HG02884 (cell line): Measurements from ENCODE around the gene OVOL2.
"Not testable (repeated sequence)": the region's sequence is repeated elsewhere in the genome, so short reads cannot be mapped to it uniquely, and the experiment has no call there.

Source experiments
- ATAC-seq: cut with Tn5 transposase; IDR thresholded peaks from one replicate; pipeline ENCODE4 v1.9.1; 2021; ENCODE audit warnings: mild to moderate bottlenecking, moderate library complexity; ENCODE audit not compliant: unreplicated experiment

The OVOL2 gene

GRCh38 chr20:18057101-18057993 is at the start of gene OVOL2:
Gene OVOL2, minus strand, starts transcription at chr20:18057916. Its CDS starts 282 bp downstream, at chr20:18057634.
- ATAC-seq = no peak

GRCh38 chr20:18103497-18103896 is 45.8 kb upstream of the OVOL2 start:
- no peak for ATAC-seq

GRCh38 chr20:18101125-18101810 is 43.6 kb upstream of the OVOL2 start:
- ATAC-seq = no peak

GRCh38 chr20:18100569-18100968 is 42.9 kb upstream of the OVOL2 start:
- ATAC-seq = not testable (repeated sequence)

- ATAC-seq = no peak
Observed at GRCh38 chr20:18094191-18094590, 36.5 kb upstream of the OVOL2 start.

DNA sequence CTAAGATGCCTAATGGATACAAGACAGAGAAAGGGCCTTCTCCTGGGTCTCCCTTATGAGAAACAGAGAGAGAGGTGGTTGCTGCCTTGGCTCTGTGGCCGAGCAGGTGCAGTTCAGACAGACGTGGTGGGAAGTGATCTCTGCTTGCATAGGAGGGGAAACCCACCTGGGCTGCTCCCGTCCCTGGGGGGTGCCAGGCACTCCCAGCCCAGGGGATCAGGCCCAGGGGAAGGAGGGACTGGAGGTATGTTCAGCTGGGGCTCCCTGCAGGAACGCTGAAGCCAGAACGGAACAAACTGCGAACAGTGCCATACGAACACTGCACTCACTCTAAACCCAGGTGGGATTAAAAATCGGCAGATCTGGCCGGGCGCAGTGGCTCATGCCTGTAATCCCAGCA is 35.7 kb upstream of the OVOL2 start:
- ATAC-seq = no peak

- ATAC-seq = no peak
Observed at GRCh38 chr20:18092890-18093289, 35.2 kb upstream of the OVOL2 start.

DNA sequence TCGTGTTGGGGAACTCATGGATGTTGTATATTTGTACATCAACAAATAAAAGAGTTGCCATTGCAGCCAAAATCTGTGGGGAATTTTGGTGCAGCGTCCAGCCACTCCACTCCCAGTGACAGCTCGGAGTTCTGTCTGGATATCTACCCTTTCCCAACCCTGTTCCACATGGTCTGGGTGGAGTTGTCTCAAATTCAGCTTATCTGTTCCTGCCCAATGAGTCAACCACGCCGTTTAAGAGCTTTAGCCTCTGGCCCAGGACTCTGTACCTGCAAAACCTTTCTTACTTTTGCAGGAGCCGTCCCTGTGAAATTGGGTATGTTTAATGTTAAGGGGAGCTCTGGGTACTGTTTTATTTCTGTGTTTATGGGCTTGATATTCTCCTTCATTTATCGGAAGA is 33.9 kb upstream of the OVOL2 start:
- no peak for ATAC-seq

- ATAC-seq = no peak
Observed at GRCh38 chr20:18090477-18090876, 32.8 kb upstream of the OVOL2 start.

DNA sequence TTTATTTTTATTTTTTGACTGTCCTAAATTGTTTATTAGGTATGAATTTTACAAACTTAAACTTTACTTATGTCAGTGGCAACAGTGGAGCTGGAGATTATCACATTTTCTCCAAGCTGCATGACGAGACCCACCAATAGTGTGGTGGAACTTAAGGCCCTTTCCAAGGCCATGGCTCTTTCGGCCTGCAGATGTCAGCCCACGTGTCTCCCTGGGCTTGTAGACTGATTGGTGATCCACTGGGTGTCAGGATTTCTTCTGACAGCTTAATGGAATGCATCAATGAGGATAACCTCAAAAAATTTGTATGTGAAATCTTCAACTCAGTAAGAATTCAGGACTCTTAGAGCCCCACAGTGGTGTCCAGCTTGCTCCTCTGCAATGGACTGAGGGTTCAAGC is 32.3 kb upstream of the OVOL2 start:
- no peak for ATAC-seq

- not testable (repeated sequence) for ATAC-seq
Observed at GRCh38 chr20:18088841-18089240, 31.1 kb upstream of the OVOL2 start.

DNA sequence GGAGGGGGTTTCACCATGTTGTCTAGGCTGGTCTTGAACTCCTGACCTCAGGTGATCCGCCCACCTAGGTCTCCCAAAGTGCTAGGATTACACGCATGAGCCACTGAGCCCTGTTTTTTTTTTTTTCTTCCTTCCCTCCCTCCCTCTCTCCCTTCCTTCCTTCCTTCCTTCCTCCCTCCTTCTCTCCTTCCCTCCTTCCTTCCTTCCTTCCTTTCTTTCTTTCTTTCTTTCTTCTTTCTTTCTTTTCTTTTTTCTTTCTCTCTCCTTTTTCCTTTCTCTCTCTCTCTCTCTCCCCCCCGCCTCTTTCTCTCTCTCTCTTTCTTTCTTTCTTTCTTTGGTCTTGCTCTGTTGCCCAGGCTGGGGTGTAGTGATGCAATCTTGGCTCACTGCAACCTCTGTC is 30.6 kb upstream of the OVOL2 start:
- not testable (repeated sequence) for ATAC-seq

DNA sequence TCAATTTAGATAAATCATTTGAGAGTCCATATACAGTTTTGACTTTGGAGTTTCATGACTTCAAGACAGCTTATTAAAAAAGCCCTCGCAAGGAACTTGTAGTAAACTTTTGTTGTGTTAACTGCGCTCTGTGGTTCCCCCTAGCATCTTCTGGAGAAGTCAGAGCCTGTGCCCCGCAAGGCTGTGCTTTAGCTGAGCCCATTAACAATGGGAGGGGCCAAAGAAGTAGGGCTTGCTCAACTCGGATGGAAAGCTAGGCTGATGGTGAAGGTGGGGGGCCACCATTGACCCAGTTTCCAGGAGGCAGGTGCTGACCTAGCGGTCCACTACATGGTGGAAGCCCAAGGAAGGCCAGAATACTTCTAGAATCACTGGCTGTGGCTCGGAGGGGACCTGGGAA is 29.3 kb upstream of the OVOL2 start:
- ATAC-seq = no peak

DNA sequence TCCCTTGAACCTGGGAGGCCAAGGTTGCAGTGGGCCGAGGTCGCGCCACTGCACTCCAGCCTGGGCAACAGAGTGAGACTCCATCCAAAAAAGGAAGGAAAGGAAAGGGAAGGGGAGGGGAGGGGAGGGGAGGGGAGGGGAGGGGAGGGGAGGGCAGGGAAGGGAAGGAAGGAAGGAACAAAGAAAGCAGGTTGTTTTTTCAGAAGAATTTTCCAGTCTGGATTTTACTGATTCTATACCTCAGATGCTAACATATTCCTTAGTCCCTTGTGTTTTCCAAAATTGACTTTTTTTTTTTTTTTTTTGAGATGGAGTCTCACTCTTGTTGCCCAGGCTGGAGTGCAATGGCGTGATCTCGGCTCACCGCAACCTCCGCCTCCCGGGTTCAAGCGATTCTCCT is 23.1 kb upstream of the OVOL2 start:
- not testable (repeated sequence) for ATAC-seq

DNA sequence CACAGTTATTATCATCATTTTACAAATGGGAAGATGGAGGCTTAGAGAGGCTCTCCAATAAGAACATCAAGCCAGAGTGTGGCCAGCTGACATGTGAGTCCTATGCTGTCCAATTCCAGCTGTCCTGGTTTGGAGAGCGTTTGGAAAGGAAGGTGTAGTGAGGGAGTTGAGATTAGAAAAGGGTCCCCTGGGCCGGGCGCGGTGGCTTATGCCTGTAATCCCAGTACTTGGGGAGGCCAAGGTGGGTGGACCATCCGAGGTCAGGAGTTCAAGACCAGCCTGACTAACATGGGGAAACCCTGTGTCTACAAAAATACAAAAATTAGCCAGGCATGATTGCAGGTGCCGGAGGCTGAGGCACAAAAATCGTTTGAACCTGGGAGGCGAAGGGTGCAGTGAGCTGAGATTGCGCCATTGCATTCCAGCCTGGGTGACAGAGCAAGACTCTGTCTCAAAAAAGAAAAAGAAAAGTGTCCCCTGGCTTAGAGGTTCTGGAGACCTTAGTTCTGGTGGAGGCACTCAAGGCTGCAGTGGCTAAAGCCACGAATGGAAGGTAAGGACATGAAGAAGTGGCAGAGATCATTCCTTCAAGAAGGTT is 22.1 kb upstream of the OVOL2 start:
- ATAC-seq = no peak

DNA sequence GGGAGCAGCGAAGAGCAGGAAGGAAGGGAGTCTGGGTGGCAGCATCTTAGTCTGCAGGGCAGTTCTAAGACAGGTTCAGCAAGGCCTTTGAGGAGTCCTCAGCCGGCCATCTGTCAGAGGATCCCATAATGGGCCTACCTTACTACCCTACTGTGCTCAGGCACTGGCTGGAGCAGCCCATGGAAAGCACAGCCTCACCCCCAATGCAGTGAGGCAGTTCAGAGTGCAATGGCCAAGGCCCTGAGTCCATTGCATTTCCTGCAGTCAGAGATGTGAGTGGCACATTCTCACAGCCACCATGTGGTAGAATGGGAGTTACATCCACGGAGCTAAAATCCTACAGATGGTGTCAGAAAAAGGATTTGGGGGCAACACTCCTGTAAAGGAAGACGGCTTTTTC is 19.4 kb upstream of the OVOL2 start:
- no peak for ATAC-seq

DNA sequence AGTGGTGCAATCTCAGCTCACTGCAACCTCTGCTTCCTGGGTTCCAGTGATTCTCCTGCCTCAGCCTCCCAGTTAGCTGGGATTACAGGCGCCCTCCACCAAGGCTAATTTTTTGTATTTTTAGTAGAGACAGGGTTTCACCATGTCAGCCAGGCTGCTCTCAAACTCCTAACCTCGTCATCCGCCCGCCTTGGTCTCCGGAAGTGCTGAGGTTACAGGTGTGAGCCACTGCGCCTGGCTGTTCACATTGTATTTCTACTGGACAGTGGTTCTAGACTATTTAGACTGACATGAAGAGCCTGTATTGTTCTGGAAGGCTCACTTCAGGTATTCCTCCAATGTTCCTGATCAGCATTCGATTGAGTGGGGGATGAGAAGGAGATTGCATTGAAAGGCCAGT is 14.8 kb upstream of the OVOL2 start:
- ATAC-seq = no peak

GRCh38 chr20:18066421-18067333 is 9.0 kb upstream of the OVOL2 start:
- no peak for ATAC-seq

- ATAC-seq = no peak
Observed at GRCh38 chr20:18063676-18064075, 6.0 kb upstream of the OVOL2 start.

- ATAC-seq = no peak
Observed at GRCh38 chr20:18059603-18060002, 1.9 kb upstream of the OVOL2 start.
